ENCODE data around the gene DNTTIP2.

- TF ChIP-seq CTCF (IDR thresholded peaks at IDR 0.05) (no peak), POLR2A (IDR thresholded peaks at IDR 0.05) (no peak)
Measured at GRCh38 chr1:93919780-93920179, 40.8 kb upstream of the DNTTIP2 start.

All from Peyer's patch (tissue), 4 donors.